GM18502 (cell line): ENCODE measurements around the gene IFIT2.
"Not testable (repeated sequence)": the region's sequence is repeated elsewhere in the genome, so short reads cannot be mapped to it uniquely, and the experiment has no call there.

Source experiments
- ATAC-seq: cut with Tn5 transposase; IDR thresholded peaks from one replicate; pipeline ENCODE4 v1.9.1; 2021; ENCODE audit warnings: mild to moderate bottlenecking; ENCODE audit not compliant: unreplicated experiment, poor library complexity

IFIT2 gene

GRCh38 chr10:89278900-89279392 lies 22.9 kb upstream of the IFIT2 start:
- ATAC-seq: no peak

DNA sequence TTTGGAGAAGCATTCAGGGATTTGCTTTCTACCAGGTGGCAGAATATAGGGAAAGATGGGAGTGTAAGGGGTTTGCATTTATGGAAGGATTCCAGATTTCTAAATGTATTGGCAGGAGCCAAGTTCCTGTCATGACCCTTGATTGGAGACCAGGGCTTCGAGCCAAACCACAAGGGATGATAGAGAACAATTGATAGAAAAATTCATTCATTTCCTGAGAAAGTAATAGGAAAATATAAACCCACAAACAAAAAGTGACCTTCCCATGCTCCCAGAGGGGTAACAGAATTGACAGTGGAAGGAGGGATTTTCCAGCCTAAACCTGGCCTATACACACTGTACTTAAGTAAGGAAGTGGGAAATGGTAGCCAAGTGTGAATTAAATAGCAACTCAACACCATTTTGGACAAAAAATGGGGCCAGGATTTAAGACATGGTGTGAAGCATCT lies 22.4 kb upstream of the IFIT2 start:
- ATAC-seq: no peak

GRCh38 chr10:89280508-89280907 lies 21.3 kb upstream of the IFIT2 start:
- ATAC-seq: no peak

- no peak for ATAC-seq
Observed at GRCh38 chr10:89281606-89282395, 20.0 kb upstream of the IFIT2 start.

- ATAC-seq: no peak
Observed at GRCh38 chr10:89283025-89283935, 18.6 kb upstream of the IFIT2 start.

- no peak for ATAC-seq
Observed at GRCh38 chr10:89283936-89284475, 17.8 kb upstream of the IFIT2 start.

DNA sequence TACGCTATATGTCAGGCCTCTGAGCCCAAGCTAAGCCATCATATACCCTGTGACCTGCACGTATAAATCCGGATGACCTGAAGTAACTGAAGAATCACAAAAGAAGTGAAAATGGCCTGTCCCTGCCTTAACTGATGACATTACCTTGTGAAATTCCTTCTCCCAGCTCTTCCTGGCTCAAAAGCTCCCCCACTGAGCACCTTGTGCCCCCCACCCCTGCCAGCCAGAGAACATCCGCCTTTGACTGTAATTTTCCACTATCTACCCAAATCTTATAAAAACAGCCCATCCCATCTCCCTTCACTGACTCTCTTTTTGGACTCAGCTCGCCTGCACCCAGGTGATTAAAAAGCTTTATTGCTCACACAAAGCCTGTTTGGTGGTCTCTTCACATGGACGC lies 17.1 kb upstream of the IFIT2 start:
- not testable (repeated sequence) for ATAC-seq

- not testable (repeated sequence) for ATAC-seq
Observed at GRCh38 chr10:89285303-89285702, 16.5 kb upstream of the IFIT2 start.

- no peak for ATAC-seq
Observed at GRCh38 chr10:89294721-89295239, 7.1 kb upstream of the IFIT2 start.

DNA sequence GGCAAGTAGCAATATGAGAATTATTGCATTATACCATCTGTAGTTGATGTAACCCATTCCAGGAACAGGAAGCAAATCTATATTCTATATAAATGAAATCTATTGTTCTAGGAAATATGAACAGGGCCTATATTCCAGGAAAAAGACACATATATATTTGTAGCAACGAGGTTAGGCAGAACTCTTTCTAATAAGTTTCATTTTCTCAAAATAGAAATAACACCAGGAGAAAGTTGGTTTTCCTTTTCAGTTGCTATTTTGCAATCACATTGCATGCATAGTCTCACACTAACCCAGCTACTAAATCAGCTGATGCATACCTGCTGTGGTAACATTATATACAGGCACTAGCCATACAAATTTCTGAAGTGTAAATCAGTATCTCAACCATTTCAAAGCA lies 6.2 kb upstream of the IFIT2 start:
- ATAC-seq: no peak

- no peak for ATAC-seq
Observed at GRCh38 chr10:89296220-89296648, 5.6 kb upstream of the IFIT2 start.

DNA sequence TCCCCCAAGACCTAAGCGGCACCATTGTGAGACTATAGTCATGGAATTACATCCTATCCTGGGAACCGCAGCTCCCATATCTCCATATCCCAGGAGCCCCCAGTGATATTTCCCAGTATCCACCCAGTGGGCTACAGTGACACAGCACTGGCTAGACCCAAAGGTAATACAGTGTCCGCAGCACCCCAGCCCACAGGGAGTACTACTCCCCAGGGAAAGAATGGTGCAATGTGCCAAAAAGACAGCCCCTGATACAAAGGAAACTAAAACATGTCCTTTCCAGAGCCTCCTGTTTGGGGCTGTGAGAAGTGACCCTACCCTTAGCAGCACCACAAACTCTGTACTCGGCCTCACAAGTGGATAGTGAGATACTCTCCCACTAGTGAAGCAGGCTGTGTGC lies 4.5 kb upstream of the IFIT2 start:
- no peak for ATAC-seq

DNA sequence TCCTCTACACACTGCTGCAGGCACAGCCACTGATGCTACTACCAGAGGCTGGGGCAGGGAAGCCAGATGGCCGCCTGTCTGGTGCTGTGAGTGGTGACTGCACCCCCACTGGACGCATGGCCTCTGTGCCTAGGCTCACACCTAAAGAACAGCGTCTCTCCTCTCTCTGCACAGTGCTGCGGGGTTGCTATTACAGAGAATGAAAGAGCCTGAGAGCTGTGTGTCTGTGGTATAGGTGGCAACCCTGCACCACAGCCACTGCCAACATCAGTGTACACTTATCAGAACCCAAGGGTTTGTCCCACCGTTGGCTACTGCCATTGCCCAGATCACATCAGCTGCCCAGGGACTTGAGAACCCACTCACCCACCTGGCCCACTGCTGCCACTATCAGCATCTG lies 4.1 kb upstream of the IFIT2 start:
- ATAC-seq: no peak

- no peak for ATAC-seq
Observed at GRCh38 chr10:89299031-89299430, 2.8 kb upstream of the IFIT2 start.

DNA sequence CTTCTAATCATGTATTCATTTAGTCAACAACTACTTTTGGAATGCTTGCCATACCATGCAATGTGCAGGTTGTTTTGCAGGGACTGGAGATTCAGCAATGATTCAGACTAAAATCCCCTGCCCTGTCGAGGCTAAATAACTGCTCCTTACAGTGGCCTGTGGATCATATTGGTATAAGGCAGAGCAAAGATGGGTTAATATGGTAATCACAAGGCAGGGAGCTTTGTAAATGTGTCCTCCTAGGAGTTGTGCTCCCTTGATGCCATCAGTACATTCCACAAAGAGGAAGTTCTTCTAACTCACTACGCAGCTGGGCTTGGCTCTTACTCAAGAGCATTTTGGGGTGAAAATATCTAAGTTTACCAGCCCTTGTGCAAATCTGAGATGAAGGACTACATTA lies 614 bp upstream of the IFIT2 start:
- ATAC-seq: peak; percentile 39

GRCh38 chr10:89302625-89303024 lies 779 bp downstream of the IFIT2 start:
- no peak for ATAC-seq

GRCh38 chr10:89303161-89303560 lies 1.3 kb downstream of the IFIT2 start:
- ATAC-seq: no peak

- ATAC-seq: no peak
Observed at GRCh38 chr10:89304026-89304425, 2.2 kb downstream of the IFIT2 start.

DNA sequence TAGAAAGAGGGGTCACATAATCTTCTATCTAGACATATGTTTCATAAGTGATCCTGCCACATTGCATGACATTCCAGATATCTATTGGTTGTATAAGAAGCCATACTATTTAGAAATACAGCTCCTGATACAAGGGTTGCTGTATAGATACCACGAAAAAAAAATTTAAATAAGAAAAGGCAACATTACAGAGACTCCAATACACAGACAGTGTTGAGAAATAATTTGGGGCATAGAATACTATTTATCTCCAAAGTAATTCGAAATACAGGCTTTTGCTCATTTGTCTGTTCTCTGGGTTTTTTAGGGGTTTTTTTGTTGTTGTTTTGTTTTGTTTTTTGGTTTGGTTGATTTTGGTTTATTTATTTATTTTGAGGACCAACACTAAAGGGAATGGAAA lies 2.6 kb downstream of the IFIT2 start:
- ATAC-seq: no peak

DNA sequence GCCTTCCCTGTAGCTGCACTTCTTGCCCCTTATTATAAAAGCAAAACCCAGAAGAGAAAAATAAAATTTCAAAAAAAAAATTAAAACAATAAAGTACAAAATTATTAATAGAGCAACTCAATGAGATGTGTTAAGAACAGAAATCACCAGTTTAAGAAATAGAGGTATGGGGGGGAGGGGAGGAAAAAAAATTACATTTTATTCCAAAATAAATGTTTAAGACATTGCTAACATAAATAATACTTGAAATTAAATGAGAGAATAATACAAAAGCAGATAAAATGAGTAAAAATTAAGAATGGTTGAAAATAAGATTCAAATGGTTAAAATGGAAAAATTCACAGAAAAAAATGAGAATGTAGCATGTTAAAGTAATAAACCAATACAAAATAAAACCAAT lies 3.1 kb downstream of the IFIT2 start:
- ATAC-seq: no peak
